Activated CD8-positive, alpha-beta T cell treated with anti-CD3 and anti-CD28 coated beads for 36 hours (primary cell): ENCODE results near the gene OLFM2. TPM values are rescaled to one million over a fixed set of nuclear protein-coding genes. Genes with fewer than 3 reads are reported as not detected.

Source experiments
- ATAC-seq: fragments of 200-7000 bp; cut with Tn5 transposase; one replicate; pipeline ENCODE4 v1.10.0; 2021; ENCODE audit warnings: mild to moderate bottlenecking, moderate library complexity
- CTCF ChIA-PET: fragments of 350-600 bp; sonication (Branson Sonifier 250); formaldehyde crosslinking; loops from one replicate; lab custom pipeline; 2021; ENCODE audit warnings: antibody characterized with exemption; lab: Charles Lee
- POLR2A ChIA-PET: fragments of 350-600 bp; sonication (Branson Sonifier 250); formaldehyde crosslinking; loops from one replicate; lab custom pipeline; 2021; ENCODE audit warnings: antibody characterized with exemption; lab: Charles Lee
- DNase-seq: peaks from one replicate; pipeline ENCODE4 v3.0.0-alpha.2; 2020
- H3K27ac Mint-ChIP-seq: one replicate; pipeline ENCODE4 v1.8.0; 2021; ENCODE audit warnings: mild to moderate bottlenecking, mixed read lengths
- H3K27me3 Mint-ChIP-seq: one replicate; pipeline ENCODE4 v1.8.0; 2021; ENCODE audit warnings: mixed read lengths
- H3K36me3 Mint-ChIP-seq: one replicate; pipeline ENCODE4 v1.8.0; 2021; ENCODE audit warnings: low read depth, mixed read lengths
- H3K4me1 Mint-ChIP-seq: one replicate; pipeline ENCODE4 v1.8.0; 2021; ENCODE audit warnings: low read depth, mixed read lengths
- H3K4me3 Mint-ChIP-seq: one replicate; pipeline ENCODE4 v1.8.0; 2021; ENCODE audit warnings: mild to moderate bottlenecking, moderate library complexity, mixed read lengths
- H3K9me3 Mint-ChIP-seq: one replicate; pipeline ENCODE4 v1.8.0; 2021; ENCODE audit warnings: mixed read lengths
- intact Hi-C: fragments of 100-400 bp; cut with micrococcal nuclease; formaldehyde crosslinking; loops from one replicate; pipeline ENCODE4 v1.10.0; 2022
- total RNA-seq, 2 experiments: library from RNA; stranded (reverse); gene quantifications; one replicate each; pipeline ENCODE4 v1.2.3, GENCODE V29; 2021
- TF ChIP-seq, protein P1 (sequence below): fragments of 200-600 bp; IDR thresholded peaks from one replicate; pipeline ENCODE4 v1.8.0; 2022; ENCODE audit warnings: antibody characterized with exemption, mild to moderate bottlenecking

Gene OLFM2
- total RNA-seq, 2 experiments from 2014 or later: 2.7 to 3.2 TPM

DNA sequence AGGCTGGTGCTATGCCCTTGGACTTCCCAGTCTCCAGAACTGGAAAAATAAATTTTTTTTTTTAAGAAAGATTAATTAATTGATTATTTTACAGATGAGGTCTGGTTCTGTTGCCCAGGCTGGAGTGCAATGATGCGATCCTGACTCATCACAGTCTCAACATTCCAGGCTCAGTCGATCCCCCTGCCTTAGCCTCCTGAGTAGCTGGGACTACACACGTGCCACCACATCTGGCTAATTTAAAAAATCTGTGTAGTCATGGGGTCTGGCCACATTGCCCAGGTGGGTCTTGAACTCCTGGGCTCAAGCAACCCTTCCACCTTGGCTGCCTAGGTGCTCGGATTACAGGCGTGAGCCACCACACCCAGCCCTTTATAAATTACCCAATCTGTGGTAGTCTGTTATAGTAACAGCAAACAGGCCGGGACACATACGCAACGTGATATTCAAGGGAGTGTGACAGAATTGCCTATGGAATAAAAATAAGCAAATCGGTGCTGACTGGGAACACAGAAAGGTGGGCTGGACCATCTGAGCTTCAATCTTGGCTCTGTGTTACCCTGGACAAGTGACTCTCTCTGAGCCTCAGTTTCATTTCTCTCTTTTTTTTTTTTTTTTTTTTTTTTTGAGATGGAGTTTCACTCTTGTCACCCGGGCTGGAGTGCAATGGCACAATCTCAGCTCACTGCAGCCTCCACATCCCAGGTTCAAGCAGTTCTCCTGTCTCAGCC, 58.4 kb downstream of the OLFM2 start:
- Mint-ChIP-seq H3K27me3 (no peaks in the 10 kb centered on the region), H3K36me3 (no peaks in the 10 kb centered on the region), H3K9me3 (no peaks in the 10 kb centered on the region), H3K4me1 (no peaks in the 10 kb centered on the region), H3K27ac (no peak overlapping the region), H3K4me3 (no peak overlapping the region)
- CTCF ChIA-PET: no interaction called here
- ATAC-seq (no peak), DNase-seq (no peak)
- intact Hi-C loops: no loop called here
- TF ChIP-seq, protein P1, sequence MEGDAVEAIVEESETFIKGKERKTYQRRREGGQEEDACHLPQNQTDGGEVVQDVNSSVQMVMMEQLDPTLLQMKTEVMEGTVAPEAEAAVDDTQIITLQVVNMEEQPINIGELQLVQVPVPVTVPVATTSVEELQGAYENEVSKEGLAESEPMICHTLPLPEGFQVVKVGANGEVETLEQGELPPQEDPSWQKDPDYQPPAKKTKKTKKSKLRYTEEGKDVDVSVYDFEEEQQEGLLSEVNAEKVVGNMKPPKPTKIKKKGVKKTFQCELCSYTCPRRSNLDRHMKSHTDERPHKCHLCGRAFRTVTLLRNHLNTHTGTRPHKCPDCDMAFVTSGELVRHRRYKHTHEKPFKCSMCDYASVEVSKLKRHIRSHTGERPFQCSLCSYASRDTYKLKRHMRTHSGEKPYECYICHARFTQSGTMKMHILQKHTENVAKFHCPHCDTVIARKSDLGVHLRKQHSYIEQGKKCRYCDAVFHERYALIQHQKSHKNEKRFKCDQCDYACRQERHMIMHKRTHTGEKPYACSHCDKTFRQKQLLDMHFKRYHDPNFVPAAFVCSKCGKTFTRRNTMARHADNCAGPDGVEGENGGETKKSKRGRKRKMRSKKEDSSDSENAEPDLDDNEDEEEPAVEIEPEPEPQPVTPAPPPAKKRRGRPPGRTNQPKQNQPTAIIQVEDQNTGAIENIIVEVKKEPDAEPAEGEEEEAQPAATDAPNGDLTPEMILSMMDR: no peak
- POLR2A ChIA-PET: interaction anchor here (1.3 kb wide), 1 partner anchor 10 kb away, joined by 5 read pairs; no protein-coding TSS in a partner anchor

DNA sequence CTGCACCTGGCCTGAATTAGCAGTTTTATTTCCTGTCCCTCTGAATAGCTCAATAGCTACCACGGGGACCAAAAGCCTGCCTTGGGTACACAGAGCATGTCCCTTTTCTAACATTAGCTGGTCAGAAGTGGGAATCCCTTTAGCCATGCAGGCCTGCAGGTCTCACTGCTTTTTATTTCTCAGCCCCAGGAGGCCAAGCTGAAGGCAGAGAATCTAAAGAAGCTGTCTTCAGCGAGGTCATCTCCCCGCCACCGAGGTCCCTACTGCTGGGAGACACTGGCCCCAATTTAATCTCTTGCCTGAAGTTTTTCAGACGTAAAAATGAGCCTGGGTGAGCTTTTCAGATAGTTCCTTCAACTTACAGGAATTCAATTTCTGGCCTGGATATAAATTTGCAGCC, 60.5 kb downstream of the OLFM2 start:
- DNase-seq (no peak), ATAC-seq (no peak)
- Mint-ChIP-seq H3K9me3 (no peaks in the 10 kb centered on the region), H3K27ac (no peak overlapping the region), H3K4me3 (no peak overlapping the region), H3K27me3 (no peaks in the 10 kb centered on the region), H3K4me1 (no peaks in the 10 kb centered on the region), H3K36me3 (no peaks in the 10 kb centered on the region)
- ChIA-PET POLR2A (interaction anchor here (0.8 kb wide), 1 partner anchor 21 kb away, joined by 3 read pairs; no protein-coding TSS in a partner anchor), CTCF (interaction anchor here (0.6 to 1.0 kb wide), 2 partner anchors 9 to 18 kb away, joined by 4 read pairs; no protein-coding TSS in a partner anchor)
- intact Hi-C loops: no loop called here
- TF ChIP-seq, protein P1: no peak

DNA sequence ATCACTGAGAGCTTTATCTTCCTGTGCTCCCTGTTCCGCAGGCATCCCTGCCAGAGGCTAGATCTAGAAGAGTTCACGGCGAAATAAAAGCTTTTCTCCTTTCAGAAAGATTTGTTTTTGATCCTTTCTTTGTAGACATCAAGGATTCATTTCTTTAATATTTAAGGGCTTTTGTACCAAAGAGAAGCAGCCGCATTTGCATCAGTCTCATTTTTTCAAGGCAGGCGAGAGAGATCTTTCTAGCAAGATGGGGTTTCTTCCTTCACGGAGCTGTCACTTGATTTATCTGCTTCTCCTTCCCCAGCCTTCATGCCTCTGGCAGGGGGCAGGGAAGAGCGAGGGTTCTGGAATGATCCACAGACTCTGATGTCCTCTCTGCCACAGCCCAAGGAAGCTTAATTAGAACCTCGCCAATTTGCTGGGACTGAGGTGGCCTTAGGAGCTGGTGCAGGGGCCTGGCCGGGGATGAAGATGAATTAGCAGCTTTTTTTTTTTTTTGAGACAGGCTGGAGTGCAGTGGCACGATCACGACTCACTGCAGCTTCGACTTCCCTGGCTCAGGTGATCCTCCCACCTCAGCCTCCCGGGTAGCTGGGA, 61.2 kb downstream of the OLFM2 start:
- Mint-ChIP-seq H3K4me1 (no peaks in the 10 kb centered on the region), H3K27ac (no peak overlapping the region), H3K9me3 (no peaks in the 10 kb centered on the region), H3K4me3 (no peak overlapping the region), H3K36me3 (no peaks in the 10 kb centered on the region), H3K27me3 (no peaks in the 10 kb centered on the region)
- ChIA-PET POLR2A (interaction anchor here (0.8 to 1.1 kb wide), 3 partner anchors 11 to 467 kb away, joined by 3 read pairs; no protein-coding TSS in a partner anchor), CTCF (interaction anchor here (0.6 to 0.9 kb wide), 2 partner anchors 18 to 56 kb away, joined by 3 to 4 read pairs; no protein-coding TSS in a partner anchor)
- DNase-seq: no peak
- intact Hi-C loops: no loop called here
- TF ChIP-seq, protein P1: no peak
- no peak for ATAC-seq

DNA sequence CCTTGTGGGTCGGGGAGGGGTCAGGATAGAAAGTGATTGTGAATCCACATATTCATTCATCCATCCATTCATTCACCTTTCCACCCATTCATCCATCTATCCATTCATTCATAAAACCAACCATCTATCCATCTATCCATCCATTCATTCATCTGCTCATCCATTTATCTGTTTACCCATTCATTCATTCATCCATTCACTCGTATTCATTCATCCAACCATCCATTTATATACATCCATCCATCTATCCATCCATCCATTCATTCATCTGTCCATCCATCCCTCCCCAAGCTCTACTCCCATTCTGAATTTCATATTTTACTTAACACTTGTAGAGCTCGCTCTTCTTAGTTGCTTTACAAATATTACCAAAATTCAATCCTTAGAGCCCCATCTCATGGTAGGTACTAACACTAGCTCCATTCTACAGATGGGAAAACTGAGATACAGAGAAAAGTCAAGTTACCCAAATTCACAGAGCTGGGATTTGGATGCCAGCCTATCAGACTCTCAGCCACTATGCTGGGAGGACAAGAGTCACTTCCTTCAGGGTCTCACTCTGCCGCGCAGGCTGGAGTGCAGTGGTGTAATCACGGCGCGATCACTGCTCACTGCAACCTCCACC, 63.6 kb downstream of the OLFM2 start:
- intact Hi-C loops: no loop called here
- ChIA-PET CTCF (no interaction called here), POLR2A (no interaction called here)
- H3K9me3 Mint-ChIP-seq: no peaks in the 10 kb centered on the region
- H3K36me3 Mint-ChIP-seq: no peaks in the 10 kb centered on the region
- H3K27me3 Mint-ChIP-seq: no peaks in the 10 kb centered on the region
- H3K4me1 Mint-ChIP-seq: no peaks in the 10 kb centered on the region
- no peak overlapping the region for H3K4me3 Mint-ChIP-seq
- ATAC-seq (no peak), DNase-seq (no peak)
- no peak overlapping the region for H3K27ac Mint-ChIP-seq
- TF ChIP-seq, protein P1: no peak
